Measurements from ENCODE around the gene CHD5.

The CHD5 gene

GRCh38 chr1:6151291-6151822, 28.8 kb downstream of the CHD5 start:
- DNase-seq, result no peak

DNA sequence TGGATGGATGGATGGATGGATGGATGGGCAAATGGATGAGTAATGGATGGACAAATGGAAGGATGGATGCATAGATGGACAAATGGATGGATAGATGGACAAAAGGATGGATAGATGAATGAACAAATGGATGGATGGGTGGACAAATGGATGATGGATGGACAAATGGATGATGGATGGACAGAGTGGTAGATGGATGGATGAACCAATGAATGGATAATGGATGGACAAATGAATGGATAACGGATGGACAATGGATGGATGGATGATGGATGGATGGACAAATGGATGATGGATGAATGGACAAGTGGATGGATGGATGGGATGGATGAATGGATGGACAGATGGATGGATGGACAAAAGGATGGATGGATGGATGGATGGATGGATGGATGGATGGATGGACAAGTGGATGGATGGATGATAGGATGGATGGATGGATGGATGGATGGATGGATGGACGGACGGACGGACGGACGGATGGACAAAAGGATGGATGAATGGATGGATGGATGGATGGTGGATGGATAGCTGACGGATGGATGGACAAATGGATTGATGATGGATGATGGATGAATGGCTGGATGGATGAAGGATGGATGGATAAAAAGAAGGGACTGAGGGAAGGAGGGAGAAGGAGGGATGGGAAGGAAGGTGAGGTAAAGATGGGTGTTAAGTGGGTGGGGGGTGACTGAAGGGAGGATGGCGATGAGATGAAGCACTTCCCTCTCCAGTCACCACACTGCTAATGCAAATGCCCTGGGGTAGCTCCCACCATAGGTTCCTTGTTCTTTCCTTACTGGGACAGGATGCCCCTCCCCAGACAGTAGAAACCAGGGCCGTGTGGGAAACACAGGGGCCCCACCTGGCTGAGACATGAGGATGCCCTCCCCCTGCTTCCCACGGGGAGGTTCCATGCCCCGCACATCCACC, 29.8 kb downstream of the CHD5 start:
- no peak for DNase-seq

DNA sequence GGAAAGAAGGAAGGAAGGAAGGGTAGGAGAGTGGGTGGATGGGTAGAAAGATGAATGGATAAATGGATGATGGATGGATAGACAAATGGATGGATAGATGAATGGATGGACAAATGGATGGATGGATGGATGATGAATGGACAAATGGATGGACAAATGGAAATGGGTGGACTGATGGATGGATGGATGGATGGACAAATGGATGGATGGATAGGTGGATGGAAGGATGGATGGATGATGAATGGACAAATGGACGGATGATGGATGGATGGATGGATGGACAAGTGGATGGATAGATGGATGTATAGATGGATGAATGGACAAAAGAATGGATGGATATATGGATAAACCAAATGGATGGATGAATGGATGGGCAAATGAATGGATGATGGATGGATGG, 30.5 kb downstream of the CHD5 start:
- DNase-seq, result no peak

GRCh38 chr1:6148497-6149241, 31.5 kb downstream of the CHD5 start:
- peak; percentile 81 to 84 for DNase-seq

GRCh38 chr1:6145864-6146410, 34.2 kb downstream of the CHD5 start:
- no peak for DNase-seq

- DNase-seq, result no peak
These were observed 34.7 kb downstream of the CHD5 start for GRCh38 chr1:6145396-6145750.

GRCh38 chr1:6144647-6145395, 35.3 kb downstream of the CHD5 start:
- DNase-seq, result no peak

DNA sequence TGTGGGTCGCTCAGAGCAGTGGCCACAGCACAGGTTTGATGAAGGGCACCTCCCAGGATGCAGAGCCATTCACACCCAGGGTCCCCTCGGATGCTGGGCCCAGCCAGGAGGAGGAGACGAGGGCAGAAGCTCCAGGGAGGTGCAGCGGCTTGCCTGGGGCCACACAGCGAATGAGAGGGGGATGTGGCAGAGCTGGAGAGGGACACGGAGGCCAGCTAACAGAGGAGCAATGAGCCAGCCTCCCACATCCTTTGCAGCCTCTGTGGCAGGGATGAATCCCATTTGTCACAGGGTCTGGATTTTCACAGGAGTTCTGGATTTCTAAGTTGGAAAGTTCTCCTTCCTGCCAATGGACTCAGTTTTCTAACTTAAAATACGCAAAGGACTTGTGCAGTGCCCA, 35.9 kb downstream of the CHD5 start:
- no peak for DNase-seq

- no peak for DNase-seq
These were observed 36.7 kb downstream of the CHD5 start for GRCh38 chr1:6143395-6143794.

- no peak for DNase-seq
These were observed 37.4 kb downstream of the CHD5 start for GRCh38 chr1:6142734-6143133.

DNA sequence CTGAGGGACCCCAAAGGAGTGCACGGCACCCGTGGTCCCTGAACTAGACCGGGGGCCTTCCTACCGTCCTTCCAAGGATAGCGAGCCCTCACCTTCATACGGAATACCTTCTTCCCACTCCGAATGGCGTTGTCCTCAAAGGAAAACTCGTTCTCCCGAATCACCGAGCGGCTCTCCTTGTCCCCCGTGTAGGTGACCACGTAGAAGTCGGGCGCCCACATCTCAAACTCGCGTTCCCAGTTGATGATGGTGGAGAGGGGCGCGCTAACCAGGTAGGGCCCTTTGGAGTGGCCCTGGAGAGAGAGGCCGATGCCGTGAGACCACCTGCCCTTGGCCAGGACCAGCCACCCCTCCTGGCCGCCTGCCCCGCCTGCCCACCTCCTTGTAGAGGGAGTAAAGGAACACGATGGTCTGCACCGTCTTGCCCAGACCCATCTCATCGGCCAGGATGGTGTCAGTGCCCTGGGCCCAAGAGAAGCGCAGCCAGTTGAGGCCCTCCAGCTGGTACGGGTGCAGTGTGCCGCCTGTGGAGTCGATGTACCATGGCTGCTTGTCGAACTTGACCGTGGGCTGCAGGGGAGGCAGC, 38.0 kb downstream of the CHD5 start:
- DNase-seq, result no peak

GRCh38 chr1:6141592-6141991, 38.5 kb downstream of the CHD5 start:
- peak; percentile 42 to 55 for DNase-seq

- DNase-seq, result no peak
These were observed 39.7 kb downstream of the CHD5 start for GRCh38 chr1:6140413-6140812.

GRCh38 chr1:6137758-6138157, 42.4 kb downstream of the CHD5 start:
- no peak for DNase-seq

- DNase-seq, result no peak
These were observed 43.5 kb downstream of the CHD5 start for GRCh38 chr1:6136516-6137220.

DNA sequence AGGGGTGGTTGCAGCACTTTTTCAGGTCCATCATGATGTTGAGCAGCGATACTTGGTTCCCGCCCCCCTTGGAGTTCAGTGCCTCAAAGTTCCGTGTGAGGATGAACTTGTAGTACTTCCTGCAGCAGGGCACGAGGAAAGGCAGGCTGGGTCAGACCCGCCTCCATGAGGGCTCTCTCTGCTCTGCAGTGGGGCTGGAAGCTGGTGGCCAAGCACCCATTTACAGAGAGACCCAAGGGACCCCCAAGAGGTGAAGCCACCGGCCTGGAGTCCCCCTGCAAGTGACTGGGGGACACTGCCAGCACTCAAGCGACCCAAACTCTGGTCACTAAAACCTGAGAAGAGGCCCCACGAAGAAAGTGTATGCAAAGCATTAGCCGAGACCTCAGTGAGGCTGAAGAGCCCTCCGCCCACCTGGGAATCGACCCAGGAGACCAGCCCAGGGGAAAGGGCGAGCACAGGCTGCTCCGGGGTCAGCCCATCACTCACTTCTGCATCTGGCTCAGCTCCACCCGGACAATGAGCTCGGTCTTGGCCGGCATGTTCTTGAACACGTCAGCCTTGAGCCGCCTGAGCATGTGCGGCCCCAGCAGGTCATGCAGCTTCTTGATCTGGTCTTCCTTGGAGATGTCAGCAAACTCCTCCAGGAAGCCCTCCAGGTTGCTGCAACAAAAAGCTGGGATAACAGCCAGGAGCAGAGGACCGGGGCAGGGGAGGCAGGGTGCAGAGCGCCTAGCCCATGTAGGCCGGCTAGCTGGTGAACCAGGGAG, 45.2 kb downstream of the CHD5 start:
- DNase-seq, result no peak

DNA sequence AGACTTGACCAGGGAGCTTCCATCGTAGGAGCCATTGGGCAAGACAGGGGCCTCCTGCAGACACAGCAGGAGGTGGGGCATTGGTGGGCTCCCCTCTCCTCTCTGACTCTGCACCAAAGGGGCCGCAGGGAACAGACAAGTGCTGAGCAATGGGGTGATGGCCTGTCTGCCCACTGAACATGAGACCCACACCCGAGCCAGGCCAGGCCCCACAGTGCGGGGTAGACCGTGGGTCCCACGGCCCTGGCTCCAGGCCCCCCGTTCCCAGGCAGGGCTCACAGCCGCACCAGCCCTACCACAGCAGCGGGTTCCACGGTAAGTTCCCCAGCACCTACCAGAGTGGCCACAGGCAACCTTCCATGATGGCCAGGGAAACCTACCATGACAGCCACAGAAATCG, 45.9 kb downstream of the CHD5 start:
- no peak for DNase-seq

DNA sequence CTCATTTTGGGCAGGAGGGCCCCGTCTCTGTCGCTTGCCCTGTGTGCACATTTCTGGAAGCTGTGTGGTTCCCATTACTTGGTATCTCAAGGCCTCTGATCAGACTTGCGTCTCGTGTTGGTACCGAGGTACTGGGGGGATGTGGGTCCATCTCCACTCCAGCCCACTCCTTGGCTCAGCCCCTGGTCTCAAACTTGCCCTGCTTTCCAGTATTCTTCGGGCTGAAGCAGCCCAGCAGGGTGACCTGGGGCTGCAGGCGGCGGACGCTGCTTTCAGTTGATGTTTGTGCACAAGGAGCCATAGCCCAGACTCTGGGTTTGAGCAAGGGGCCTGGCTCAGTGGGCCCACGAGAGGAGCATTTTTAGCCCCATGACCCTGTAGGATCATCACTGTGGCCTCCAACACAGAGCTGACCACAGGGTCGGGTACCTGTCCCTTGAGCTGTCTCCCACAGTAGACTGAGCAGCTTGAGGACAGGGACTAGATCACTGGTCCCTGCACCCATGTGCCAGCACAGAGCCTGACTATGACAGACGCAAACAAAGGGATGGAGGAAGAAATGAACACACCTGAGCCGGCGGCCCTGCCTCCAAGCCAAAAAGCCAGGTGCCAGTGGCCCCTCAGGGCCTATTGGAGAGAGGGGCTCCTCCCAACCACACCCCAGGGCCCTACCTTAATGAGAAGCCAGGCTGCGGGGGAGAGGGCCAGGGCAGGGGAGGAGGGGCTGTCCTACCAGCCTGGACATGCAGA, 46.8 kb downstream of the CHD5 start:
- DNase-seq, result no peak

- no peak for DNase-seq
These were observed 48.6 kb downstream of the CHD5 start for GRCh38 chr1:6131561-6131960.

- DNase-seq, result no peak
These were observed 49.5 kb downstream of the CHD5 start for GRCh38 chr1:6130596-6130995.

Measured in activated T-cell treated with anti-CD3 and anti-CD28 coated beads, Interleukin-2, amount 50 U/mL, for 48 hours (primary cell).